Adipocyte (in vitro differentiated cells): ENCODE data around the gene OCA2.
A peak's percentile ranks its signal among the peaks of the same experiment; 100 is the strongest.

ENCODE experiments used
- DNase-seq: peaks from one replicate; pipeline ENCODE4 v3.0.0-alpha.2; 2015; ENCODE audit warnings: low read depth
- H3K27me3 ChIP-seq: replicated peaks from 2 replicates; pipeline ENCODE4 v1.7.0; 2013; ENCODE audit warnings: mild to moderate bottlenecking, low read length, moderate library complexity; ENCODE audit not compliant: control insufficient read depth, insufficient read depth
- H3K36me3 ChIP-seq: 2 replicates; pipeline ENCODE4 v1.7.0; 2013; ENCODE audit warnings: low read length, mild to moderate bottlenecking, moderate library complexity; ENCODE audit not compliant: control insufficient read depth, insufficient read depth, severe bottlenecking
- H3K4me1 ChIP-seq: 2 replicates; pipeline ENCODE4 v1.7.0; 2013; ENCODE audit warnings: mild to moderate bottlenecking, low read length, moderate library complexity; ENCODE audit not compliant: control insufficient read depth, insufficient read depth
- H3K4me3 ChIP-seq: 2 replicates; pipeline ENCODE4 v1.7.0; 2013; ENCODE audit warnings: mild to moderate bottlenecking, low read length, moderate library complexity
- H3K9ac ChIP-seq: 2 replicates; pipeline ENCODE4 v1.7.0; 2013; ENCODE audit warnings: mild to moderate bottlenecking, low read length, moderate library complexity
- H3K9me3 ChIP-seq: 2 replicates; pipeline ENCODE4 v1.7.0; 2013; ENCODE audit warnings: mild to moderate bottlenecking, low read length, moderate library complexity; ENCODE audit not compliant: control insufficient read depth

OCA2 gene

DNA sequence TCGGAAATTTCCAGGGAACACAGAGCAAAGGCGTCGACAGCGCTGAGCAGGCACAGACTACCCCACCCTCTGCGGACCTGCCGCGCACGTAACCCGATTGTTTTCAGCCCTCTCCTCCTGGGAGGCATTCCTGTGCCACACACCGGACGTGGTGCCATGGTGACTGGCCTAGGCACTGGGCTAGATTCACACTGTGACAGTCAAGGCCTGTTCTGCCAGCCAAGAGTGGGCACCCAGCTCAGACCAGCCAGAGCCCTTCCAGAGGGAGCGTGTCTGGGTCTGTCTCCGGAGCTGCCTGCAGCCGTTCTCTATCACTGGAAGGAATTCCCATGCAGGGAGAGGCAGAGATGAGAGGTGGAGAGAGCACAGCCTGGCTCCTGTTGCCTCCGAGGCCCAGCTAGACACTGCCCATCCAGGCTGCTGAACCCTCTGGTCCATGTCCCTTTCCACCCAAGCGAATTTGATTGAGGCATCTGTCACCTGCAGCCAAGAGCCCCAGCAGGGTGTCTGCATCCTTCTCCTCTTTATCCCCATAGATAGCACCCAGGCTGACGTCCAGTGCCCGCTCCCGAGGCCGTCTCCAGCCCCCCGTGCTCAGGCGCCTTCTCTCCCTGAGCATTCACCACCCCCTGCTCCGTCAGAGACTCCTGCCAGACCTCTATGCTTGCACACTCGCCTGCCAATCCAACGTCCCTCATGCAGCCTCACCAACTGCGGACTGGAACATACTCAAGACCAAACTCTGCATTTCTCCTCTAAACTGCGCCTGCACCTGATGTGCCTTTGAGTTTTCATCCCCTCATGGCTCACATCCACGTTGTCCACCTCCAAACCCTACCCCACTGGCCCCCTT, 267.5 kb downstream of the OCA2 start:
- Histone ChIP-seq H3K9ac (no peak overlapping the region), H3K4me1 (peaks cover 11% of the 10 kb centered on the region), H3K9me3 (no peaks in the 10 kb centered on the region), H3K4me3 (no peak overlapping the region), H3K27me3 (no peaks in the 10 kb centered on the region), H3K36me3 (no peaks in the 10 kb centered on the region)
- no peak for DNase-seq

DNA sequence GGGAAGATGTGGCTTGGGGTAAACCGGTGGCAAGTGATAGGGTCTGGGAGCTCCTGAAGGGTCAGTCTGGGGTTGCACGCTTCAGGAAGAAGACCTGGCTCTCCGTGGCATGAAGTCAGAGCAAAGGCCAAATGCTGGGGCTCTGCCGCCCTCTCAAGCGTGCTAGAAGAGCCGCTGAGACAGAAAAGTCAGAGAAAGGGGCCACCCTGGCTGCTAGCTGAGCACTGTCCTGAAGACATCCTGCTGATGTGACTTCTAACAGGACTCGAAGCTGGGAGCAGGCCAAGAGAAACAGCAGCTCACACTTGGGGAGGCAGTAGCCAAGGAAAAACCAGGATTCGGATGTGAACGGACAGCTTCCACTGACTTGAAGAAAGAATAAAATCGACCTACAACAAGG, 270.4 kb downstream of the OCA2 start:
- H3K27me3 ChIP-seq, result no peaks in the 10 kb centered on the region
- no peaks in the 10 kb centered on the region for H3K36me3 ChIP-seq
- no peak for DNase-seq
- H3K4me1 ChIP-seq, result peaks cover 15% of the 10 kb centered on the region
- no peak overlapping the region for H3K9ac ChIP-seq
- no peaks in the 10 kb centered on the region for H3K9me3 ChIP-seq
- H3K4me3 ChIP-seq, result no peak overlapping the region

DNA sequence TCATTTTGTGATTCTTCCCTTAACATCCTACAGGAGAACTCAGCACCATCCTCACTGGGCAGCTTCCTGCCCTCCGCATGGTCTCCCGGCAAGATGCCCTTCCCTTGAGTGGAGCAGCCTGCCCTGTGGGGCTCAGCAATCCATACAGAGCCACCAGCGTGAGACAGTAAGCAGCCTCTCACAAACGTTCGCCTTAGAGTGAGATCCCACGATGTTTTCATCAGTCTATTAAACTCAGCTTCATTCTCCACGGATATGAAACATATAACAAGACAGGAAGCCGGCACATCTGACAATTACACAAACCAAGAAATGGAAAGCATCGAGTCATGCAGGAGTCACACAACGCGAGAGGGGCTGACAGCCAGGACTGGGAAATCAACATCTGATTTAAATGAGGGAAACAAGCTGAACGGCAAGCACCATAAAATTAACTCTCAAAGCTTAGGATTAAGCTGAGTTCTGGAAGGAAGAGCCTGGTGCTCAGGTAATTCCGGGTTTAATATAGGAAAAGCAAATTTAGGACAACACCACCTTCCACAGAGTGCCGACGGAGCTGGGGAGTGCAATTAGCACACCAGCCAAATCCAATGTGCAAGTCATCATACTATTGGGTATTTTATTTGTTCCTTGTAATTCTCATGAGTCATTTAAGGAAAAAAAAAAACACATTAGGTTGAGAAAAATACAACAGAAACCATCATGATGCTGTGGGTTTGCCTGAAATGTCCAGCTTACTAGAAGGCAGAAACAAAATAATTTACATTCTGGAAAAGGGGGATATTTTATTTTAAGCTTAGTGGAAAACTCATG, 272.0 kb downstream of the OCA2 start:
- no peaks in the 10 kb centered on the region for H3K9me3 ChIP-seq
- no peaks in the 10 kb centered on the region for H3K36me3 ChIP-seq
- peak; percentile 6 for DNase-seq
- H3K9ac ChIP-seq, result peak overlapping the region; percentile 27
- peak overlapping the region; percentile 61 for H3K4me3 ChIP-seq
- H3K4me1 ChIP-seq, result peaks cover 15% of the 10 kb centered on the region
- no peaks in the 10 kb centered on the region for H3K27me3 ChIP-seq

DNA sequence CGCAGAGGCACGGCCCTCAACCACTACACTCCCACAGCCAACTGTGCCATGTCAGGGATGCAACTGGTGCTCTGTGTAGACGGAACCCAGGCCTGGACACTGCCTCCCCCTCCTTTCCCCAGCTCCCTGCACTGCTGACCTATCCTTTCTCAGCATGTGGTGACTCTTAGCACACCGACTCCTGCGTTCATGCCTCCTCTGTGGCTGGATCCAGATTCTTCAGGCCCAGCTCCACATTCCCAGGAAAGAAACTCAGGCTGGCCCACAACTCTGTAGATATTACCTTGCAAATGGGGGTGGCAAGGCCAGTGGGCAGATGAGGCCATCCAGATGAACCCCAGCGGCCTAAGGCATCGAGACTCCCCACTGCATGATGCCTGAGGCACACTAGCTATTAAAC, 272.7 kb downstream of the OCA2 start:
- no peaks in the 10 kb centered on the region for H3K9me3 ChIP-seq
- DNase-seq, result no peak
- H3K4me1 ChIP-seq, result peaks cover 15% of the 10 kb centered on the region
- no peaks in the 10 kb centered on the region for H3K27me3 ChIP-seq
- H3K36me3 ChIP-seq, result no peaks in the 10 kb centered on the region
- no peak overlapping the region for H3K4me3 ChIP-seq
- no peak overlapping the region for H3K9ac ChIP-seq

DNA sequence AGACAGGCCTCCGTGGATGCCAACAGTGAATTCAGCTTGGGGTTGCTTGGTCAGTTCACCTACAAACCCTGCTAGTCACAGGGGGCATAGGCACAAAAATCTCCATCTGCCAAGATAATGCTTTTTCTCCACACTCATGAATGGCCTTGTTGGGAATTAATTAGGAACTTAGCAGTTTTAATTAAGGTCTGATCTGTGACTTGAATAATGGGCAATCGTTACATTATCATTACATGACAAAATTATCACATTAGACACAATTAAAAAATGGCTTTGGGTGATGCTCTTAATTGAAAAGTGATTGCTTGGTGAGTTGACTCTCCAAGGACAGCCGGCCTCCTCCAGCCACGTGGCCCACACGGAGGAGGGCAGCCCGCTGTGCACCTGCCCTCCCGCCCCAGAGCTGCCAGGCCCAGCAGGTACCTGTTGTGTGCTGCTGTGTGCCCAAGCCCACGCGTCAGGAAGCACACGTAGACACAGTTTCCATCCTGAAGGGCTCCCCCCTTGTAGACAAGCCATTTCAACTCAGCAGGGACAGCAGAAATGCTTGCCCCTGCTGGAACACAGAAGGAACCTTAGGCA, 274.2 kb downstream of the OCA2 start:
- DNase-seq, result no peak
- no peaks in the 10 kb centered on the region for H3K36me3 ChIP-seq
- no peak overlapping the region for H3K9ac ChIP-seq
- no peak overlapping the region for H3K4me3 ChIP-seq
- no peaks in the 10 kb centered on the region for H3K9me3 ChIP-seq
- H3K4me1 ChIP-seq, result peaks cover 15% of the 10 kb centered on the region
- no peaks in the 10 kb centered on the region for H3K27me3 ChIP-seq

DNA sequence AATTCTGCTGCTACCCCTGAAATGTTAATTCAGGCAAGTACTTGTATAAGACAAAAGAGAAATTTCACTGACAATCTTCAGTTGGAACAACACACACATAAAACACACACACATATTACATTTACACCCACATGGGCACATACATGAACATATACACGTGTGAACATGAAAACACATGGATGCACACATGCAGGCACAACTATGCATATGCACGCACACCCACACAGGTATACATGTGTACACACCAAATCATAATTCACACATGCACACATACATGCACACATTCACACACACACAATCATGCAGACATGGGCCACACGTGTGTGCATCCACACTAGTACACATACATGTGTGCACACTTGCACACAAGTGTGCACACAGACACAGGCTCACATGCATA, 277.8 kb downstream of the OCA2 start:
- H3K9ac ChIP-seq, result no peak overlapping the region
- H3K4me1 ChIP-seq, result peaks cover 7% of the 10 kb centered on the region
- H3K9me3 ChIP-seq, result no peaks in the 10 kb centered on the region
- H3K4me3 ChIP-seq, result no peak overlapping the region
- H3K27me3 ChIP-seq, result no peaks in the 10 kb centered on the region
- no peaks in the 10 kb centered on the region for H3K36me3 ChIP-seq
- no peak for DNase-seq

DNA sequence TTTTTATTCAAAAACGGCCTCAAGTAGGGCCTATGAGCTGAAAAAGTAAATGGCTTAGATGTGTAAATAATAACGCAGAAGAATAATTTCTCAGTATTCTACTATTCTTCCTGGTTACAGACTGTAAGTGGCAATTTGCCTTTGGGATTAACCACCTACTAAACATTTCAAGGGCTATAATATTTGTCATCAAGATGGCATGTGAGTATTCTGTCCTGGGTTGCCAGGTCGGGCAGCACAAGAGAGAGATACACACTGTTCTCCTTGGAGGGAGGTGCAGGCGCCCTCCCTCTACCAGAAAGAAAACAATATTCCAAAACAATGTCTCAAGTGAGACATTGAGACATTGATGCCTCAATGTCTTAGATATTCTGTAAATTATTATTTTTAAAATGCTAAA, 278.4 kb downstream of the OCA2 start:
- H3K36me3 ChIP-seq, result no peaks in the 10 kb centered on the region
- H3K9me3 ChIP-seq, result no peaks in the 10 kb centered on the region
- H3K4me1 ChIP-seq, result peaks cover 6% of the 10 kb centered on the region
- no peak for DNase-seq
- H3K27me3 ChIP-seq, result no peaks in the 10 kb centered on the region
- H3K4me3 ChIP-seq, result no peak overlapping the region
- H3K9ac ChIP-seq, result no peak overlapping the region

DNA sequence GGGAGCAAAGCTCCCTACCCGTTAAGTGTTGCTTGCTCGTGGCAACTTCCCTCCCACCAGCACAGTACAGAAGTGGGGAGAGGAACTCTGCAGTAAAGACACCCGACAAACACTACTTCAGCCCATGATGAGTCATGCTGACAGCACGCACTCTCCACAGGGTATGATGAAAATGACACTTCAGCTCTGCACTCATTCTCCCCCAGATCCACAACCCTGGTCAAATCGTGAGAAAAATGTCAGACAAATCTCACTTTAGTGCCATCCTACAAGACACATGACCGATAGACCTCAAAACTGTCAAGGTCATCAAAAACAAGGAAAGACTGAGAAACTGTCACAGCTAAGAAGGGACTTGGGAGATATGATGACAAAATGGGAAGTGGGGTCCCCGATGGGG, 278.9 kb downstream of the OCA2 start:
- Histone ChIP-seq H3K27me3 (no peaks in the 10 kb centered on the region), H3K4me3 (no peak overlapping the region), H3K36me3 (no peaks in the 10 kb centered on the region), H3K9ac (no peak overlapping the region), H3K9me3 (no peaks in the 10 kb centered on the region), H3K4me1 (peaks cover 6% of the 10 kb centered on the region)
- no peak for DNase-seq

DNA sequence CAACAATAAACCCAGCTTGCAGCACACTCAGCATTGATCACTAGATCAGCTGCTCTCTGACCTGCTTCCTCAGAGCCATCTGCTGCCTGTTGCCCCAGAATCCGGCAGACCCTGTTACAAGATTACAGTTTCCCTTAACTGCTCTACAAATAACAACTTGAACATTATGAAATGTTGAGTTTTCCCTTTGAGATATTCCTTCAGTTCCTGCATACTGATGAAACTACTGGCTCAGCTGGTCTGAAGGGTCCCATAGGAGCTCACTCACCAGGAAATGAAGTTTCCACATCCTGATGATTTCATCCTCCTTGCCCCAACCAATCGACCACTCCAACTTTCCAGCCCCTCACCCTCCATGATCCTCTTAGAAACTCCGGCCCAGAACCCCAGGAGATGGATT, 281.9 kb downstream of the OCA2 start:
- no peaks in the 10 kb centered on the region for H3K27me3 ChIP-seq
- no peak for DNase-seq
- H3K9me3 ChIP-seq, result no peaks in the 10 kb centered on the region
- no peak overlapping the region for H3K4me3 ChIP-seq
- no peaks in the 10 kb centered on the region for H3K36me3 ChIP-seq
- peaks cover 14% of the 10 kb centered on the region for H3K4me1 ChIP-seq
- H3K9ac ChIP-seq, result no peak overlapping the region

DNA sequence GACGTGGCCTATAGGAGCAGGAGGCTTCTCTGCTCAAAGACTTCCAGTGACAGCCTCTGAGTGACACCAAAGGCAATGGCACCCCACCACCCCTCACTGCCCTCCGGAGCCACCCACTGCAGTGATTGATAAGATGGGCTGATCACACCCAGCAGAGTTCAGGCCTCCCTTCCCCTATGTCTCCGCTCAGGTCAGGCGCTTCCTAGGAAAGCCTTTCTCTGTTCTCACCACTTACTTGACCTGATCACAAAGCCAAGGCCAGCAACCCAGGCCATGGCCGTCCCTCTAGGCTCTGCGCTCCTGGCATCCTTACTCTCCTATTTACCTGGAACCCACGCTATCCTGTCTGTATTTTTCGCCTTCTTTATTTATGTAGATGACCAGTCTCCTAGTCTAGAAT, 282.3 kb downstream of the OCA2 start:
- Histone ChIP-seq H3K9me3 (no peaks in the 10 kb centered on the region), H3K36me3 (no peaks in the 10 kb centered on the region), H3K27me3 (no peaks in the 10 kb centered on the region), H3K4me1 (peaks cover 14% of the 10 kb centered on the region), H3K9ac (peak overlapping the region; percentile 45), H3K4me3 (no peak overlapping the region)
- no peak for DNase-seq

DNA sequence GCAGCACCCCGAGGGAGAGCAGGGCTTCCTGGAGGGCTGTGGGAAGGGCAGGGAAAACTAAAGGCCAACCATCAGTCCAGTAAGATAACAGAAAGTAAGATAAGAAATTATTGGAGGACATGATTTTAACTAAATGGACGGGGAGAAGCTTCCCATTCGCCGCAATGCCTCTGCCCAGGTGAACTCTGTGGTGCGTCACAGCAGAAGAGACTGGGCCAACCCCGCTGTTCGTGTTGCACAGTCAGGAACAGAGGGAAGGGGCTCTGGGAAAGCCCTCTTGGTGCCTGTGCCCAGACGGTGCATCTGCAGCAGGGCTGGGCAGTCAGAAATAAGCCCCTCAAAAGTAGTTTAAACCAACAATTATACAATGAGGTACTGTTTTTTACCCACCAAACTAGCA, 284.1 kb downstream of the OCA2 start:
- no peak for DNase-seq
- H3K4me3 ChIP-seq, result no peak overlapping the region

More for the DNA sequence above, 284.1 kb downstream of the OCA2 start:
- Histone ChIP-seq H3K9ac (no peak overlapping the region), H3K36me3 (no peaks in the 10 kb centered on the region), H3K4me1 (peaks cover 14% of the 10 kb centered on the region), H3K27me3 (no peaks in the 10 kb centered on the region), H3K9me3 (no peaks in the 10 kb centered on the region)
